ENCODE measurements around the gene MPDZ. TPM values are rescaled to one million over a fixed set of nuclear protein-coding genes. Genes with fewer than 3 reads are reported as not detected.

Gene MPDZ
- total RNA-seq, 1 donor from 2014 or later, result 46.2 TPM

GRCh38 chr9:13082796-13083195, 196.7 kb downstream of the MPDZ start:
- DNase-seq (ENCODE audit: low spot score in 2 of 2), result no peak
- intact Hi-C loops (cut with DNase I), result no loop called here
- Histone ChIP-seq H3K36me3 (no peaks in the 10 kb centered on the region), H3K27me3 (no peaks in the 10 kb centered on the region), H3K9me3 (no peaks in the 10 kb centered on the region), H3K4me3 (no peak overlapping the region), H3K4me1 (no peaks in the 10 kb centered on the region), H3K27ac (no peak overlapping the region)
- TF ChIP-seq, protein P1, sequence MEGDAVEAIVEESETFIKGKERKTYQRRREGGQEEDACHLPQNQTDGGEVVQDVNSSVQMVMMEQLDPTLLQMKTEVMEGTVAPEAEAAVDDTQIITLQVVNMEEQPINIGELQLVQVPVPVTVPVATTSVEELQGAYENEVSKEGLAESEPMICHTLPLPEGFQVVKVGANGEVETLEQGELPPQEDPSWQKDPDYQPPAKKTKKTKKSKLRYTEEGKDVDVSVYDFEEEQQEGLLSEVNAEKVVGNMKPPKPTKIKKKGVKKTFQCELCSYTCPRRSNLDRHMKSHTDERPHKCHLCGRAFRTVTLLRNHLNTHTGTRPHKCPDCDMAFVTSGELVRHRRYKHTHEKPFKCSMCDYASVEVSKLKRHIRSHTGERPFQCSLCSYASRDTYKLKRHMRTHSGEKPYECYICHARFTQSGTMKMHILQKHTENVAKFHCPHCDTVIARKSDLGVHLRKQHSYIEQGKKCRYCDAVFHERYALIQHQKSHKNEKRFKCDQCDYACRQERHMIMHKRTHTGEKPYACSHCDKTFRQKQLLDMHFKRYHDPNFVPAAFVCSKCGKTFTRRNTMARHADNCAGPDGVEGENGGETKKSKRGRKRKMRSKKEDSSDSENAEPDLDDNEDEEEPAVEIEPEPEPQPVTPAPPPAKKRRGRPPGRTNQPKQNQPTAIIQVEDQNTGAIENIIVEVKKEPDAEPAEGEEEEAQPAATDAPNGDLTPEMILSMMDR (IDR thresholded peaks at IDR 0.05), result no peak

DNA sequence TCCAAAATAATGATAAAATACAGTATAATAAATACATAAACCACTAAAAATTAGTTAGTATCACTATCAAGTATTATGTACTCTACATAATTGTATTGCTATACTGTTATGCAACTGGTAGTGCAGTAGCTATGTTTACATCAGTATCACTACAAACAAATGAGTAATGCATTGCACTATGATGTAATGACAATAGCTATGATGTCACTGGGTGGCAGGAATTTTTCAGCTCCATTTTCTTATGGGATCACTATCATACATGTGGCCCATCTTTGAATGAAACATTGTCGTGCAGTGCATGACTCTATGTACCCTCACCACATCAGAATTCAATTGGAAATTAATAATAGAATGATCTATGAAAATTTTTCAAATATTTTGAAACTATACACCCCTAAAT, 201.3 kb downstream of the MPDZ start:
- Histone ChIP-seq H3K4me3 (no peak overlapping the region), H3K4me1 (no peaks in the 10 kb centered on the region), H3K27ac (no peak overlapping the region), H3K27me3 (no peaks in the 10 kb centered on the region), H3K9me3 (no peaks in the 10 kb centered on the region), H3K36me3 (no peaks in the 10 kb centered on the region)
- TF ChIP-seq, protein P1 (IDR thresholded peaks at IDR 0.05), result no peak
- intact Hi-C loops (cut with DNase I), result no loop called here
- no peak for DNase-seq (ENCODE audit: low spot score in 2 of 2)

- Histone ChIP-seq H3K27me3 (no peaks in the 10 kb centered on the region), H3K4me3 (no peak overlapping the region), H3K27ac (no peak overlapping the region), H3K36me3 (no peaks in the 10 kb centered on the region), H3K9me3 (no peaks in the 10 kb centered on the region), H3K4me1 (no peaks in the 10 kb centered on the region)
- TF ChIP-seq, protein P1 (IDR thresholded peaks at IDR 0.05), result no peak
- DNase-seq (ENCODE audit: low spot score in 2 of 2), result no peak
- intact Hi-C loops (cut with DNase I), result no loop called here
Observed at GRCh38 chr9:13076616-13077015, 202.9 kb downstream of the MPDZ start.

GRCh38 chr9:13071921-13072320, 207.6 kb downstream of the MPDZ start:
- Histone ChIP-seq H3K27me3 (no peaks in the 10 kb centered on the region), H3K9me3 (no peaks in the 10 kb centered on the region), H3K4me1 (no peaks in the 10 kb centered on the region), H3K27ac (no peak overlapping the region), H3K4me3 (no peak overlapping the region), H3K36me3 (no peaks in the 10 kb centered on the region)
- TF ChIP-seq, protein P1 (IDR thresholded peaks at IDR 0.05), result no peak
- intact Hi-C loops (cut with DNase I), result no loop called here
- DNase-seq (ENCODE audit: low spot score in 2 of 2), result no peak

GRCh38 chr9:13070612-13071595, 208.6 kb downstream of the MPDZ start:
- intact Hi-C loops (cut with DNase I), result no loop called here
- TF ChIP-seq, protein P1 (IDR thresholded peaks at IDR 0.05), result no peak
- Histone ChIP-seq H3K9me3 (no peaks in the 10 kb centered on the region), H3K4me1 (no peaks in the 10 kb centered on the region), H3K27ac (no peak overlapping the region), H3K4me3 (no peak overlapping the region), H3K36me3 (no peaks in the 10 kb centered on the region), H3K27me3 (no peaks in the 10 kb centered on the region)
- no peak for DNase-seq (ENCODE audit: low spot score in 2 of 2)
